ENCODE measurements around the gene LRRTM3. TPM values are rescaled to one million over a fixed set of nuclear protein-coding genes. Genes with fewer than 3 reads are reported as not detected.

LRRTM3 gene
- total RNA-seq, 1 donor from 2014 or later, result not detected

- H3K4me3 ChIP-seq, result no peak overlapping the region
- H3K27me3 ChIP-seq, result no peaks in the 10 kb centered on the region
- H3K27ac ChIP-seq, result no peak overlapping the region
- H3K4me1 ChIP-seq, result peaks cover 0 to 2% of the 10 kb centered on the region in 2 donors
- H3K9me3 ChIP-seq, result no peaks in the 10 kb centered on the region
- H3K36me3 ChIP-seq, result no peaks in the 10 kb centered on the region
- no peak for DNase-seq (ENCODE audit: low spot score in 2 of 2)
- intact Hi-C loops (cut with DNase I), result no loop called here
- no peak for TF ChIP-seq CTCF (IDR thresholded peaks at IDR 0.05)
Observed at GRCh38 chr10:67114945-67115344, 189.1 kb downstream of the LRRTM3 start.

- Histone ChIP-seq H3K4me3 (no peak overlapping the region), H3K27ac (no peak overlapping the region), H3K9me3 (no peaks in the 10 kb centered on the region), H3K36me3 (no peaks in the 10 kb centered on the region), H3K27me3 (no peaks in the 10 kb centered on the region), H3K4me1 (peaks cover 0 to 2% of the 10 kb centered on the region in 2 donors)
- no peak for DNase-seq (ENCODE audit: low spot score in 2 of 2)
- TF ChIP-seq CTCF (IDR thresholded peaks at IDR 0.05), result no peak
- intact Hi-C loops (cut with DNase I), result no loop called here
Observed at GRCh38 chr10:67115972-67116371, 190.1 kb downstream of the LRRTM3 start.

GRCh38 chr10:67119651-67120050 lies 193.8 kb downstream of the LRRTM3 start:
- Histone ChIP-seq H3K4me1 (peaks cover 0 to 2% of the 10 kb centered on the region in 2 donors), H3K9me3 (no peaks in the 10 kb centered on the region), H3K4me3 (no peak overlapping the region), H3K27ac (no peak overlapping the region), H3K27me3 (no peaks in the 10 kb centered on the region), H3K36me3 (no peaks in the 10 kb centered on the region)
- TF ChIP-seq CTCF (IDR thresholded peaks at IDR 0.05), result no peak
- intact Hi-C loops (cut with DNase I), result no loop called here
- DNase-seq (ENCODE audit: low spot score in 2 of 2), result no peak

GRCh38 chr10:67127441-67127840 lies 201.6 kb downstream of the LRRTM3 start:
- no peak for DNase-seq (ENCODE audit: low spot score in 2 of 2)
- Histone ChIP-seq H3K36me3 (no peaks in the 10 kb centered on the region), H3K4me3 (no peak overlapping the region), H3K4me1 (no peaks in the 10 kb centered on the region), H3K27me3 (no peaks in the 10 kb centered on the region), H3K27ac (no peak overlapping the region), H3K9me3 (no peaks in the 10 kb centered on the region)
- TF ChIP-seq CTCF (IDR thresholded peaks at IDR 0.05), result no peak
- intact Hi-C loops (cut with DNase I), result no loop called here

- intact Hi-C loops (cut with DNase I), result no loop called here
- no peak for DNase-seq (ENCODE audit: low spot score in 2 of 2)
- TF ChIP-seq CTCF (IDR thresholded peaks at IDR 0.05), result no peak
- Histone ChIP-seq H3K4me1 (no peaks in the 10 kb centered on the region), H3K36me3 (no peaks in the 10 kb centered on the region), H3K9me3 (no peaks in the 10 kb centered on the region), H3K27me3 (no peaks in the 10 kb centered on the region), H3K4me3 (no peak overlapping the region), H3K27ac (no peak overlapping the region)
Observed at GRCh38 chr10:67140641-67141040, 214.8 kb downstream of the LRRTM3 start.

GRCh38 chr10:67141300-67141699 lies 215.5 kb downstream of the LRRTM3 start:
- H3K4me1 ChIP-seq, result no peaks in the 10 kb centered on the region
- no peak overlapping the region for H3K27ac ChIP-seq
- no peaks in the 10 kb centered on the region for H3K36me3 ChIP-seq
- H3K9me3 ChIP-seq, result no peaks in the 10 kb centered on the region
- no peaks in the 10 kb centered on the region for H3K27me3 ChIP-seq
- intact Hi-C loops (cut with DNase I), result no loop called here
- no peak for TF ChIP-seq CTCF (IDR thresholded peaks at IDR 0.05)
- DNase-seq (ENCODE audit: low spot score in 2 of 2), result no peak
- no peak overlapping the region for H3K4me3 ChIP-seq
